OCI-LY3 (cell line): ENCODE measurements around the gene TRAPPC2.

Experiments used
- CTCF ChIP-seq: fragments of 200-600, 300-600 bp; sonication (generic); IDR thresholded peaks from 2 replicates; pipeline ENCODE4 v1.5.1; 2014; ENCODE audit warnings: antibody characterized with exemption, low read length, low read depth
- EZH2phosphoT487 ChIP-seq: fragments of 200-600 bp; shearing (Covaris generic); IDR thresholded peaks from 2 replicates; pipeline ENCODE4 v1.6.1; 2018; ENCODE audit warnings: antibody characterized with exemption, mixed run types, low read depth

- TF ChIP-seq CTCF (no peak), EZH2phosphoT487 (no peak)
Measured at GRCh38 chrX:13763489-13763888, 29.1 kb upstream of the TRAPPC2 start.
